GM12878 (cell line): ENCODE measurements around the gene FAF1. TPM values are rescaled to one million over a fixed set of nuclear protein-coding genes. Genes with fewer than 3 reads are reported as not detected.

ENCODE experiments used
- ATAC-seq: fragments of 200-7000 bp; cut with Tn5 transposase; 3 replicates; pipeline ENCODE4 v1.9.1; 2020; ENCODE audit warnings: mild to moderate bottlenecking, moderate library complexity
- BruUV-seq: library from RNA; stranded (reverse); fragments of 400-500 nt; replicated peaks from 2 replicates; lab custom pipeline; 2021; lab: Mats Ljungman, UMichigan
- CTCF ChIA-PET: fragments of 300-600 bp; sonication (Branson Sonifier 250); formaldehyde crosslinking; extraction: SDS; loops from one replicate; lab custom pipeline; 2021; ENCODE audit warnings: inconsistent platforms; lab: Yijun Ruan, JAX
- POLR2A ChIA-PET: fragments of 350-600 bp; formaldehyde crosslinking; extraction: SDS; loops from one replicate; lab custom pipeline; 2021; ENCODE audit warnings: inconsistent platforms; lab: Charles Lee
- RAD21 ChIA-PET: fragments of 300-600 bp; sonication (Branson Sonifier 250); formaldehyde crosslinking; loops from one replicate; lab custom pipeline; 2023; ENCODE audit warnings: antibody characterized with exemption; ENCODE audit not compliant: unreplicated experiment; lab: Charles Lee
- SMC1A ChIA-PET: fragments of 300-600 bp; sonication (Branson Sonifier 250); formaldehyde crosslinking; loops from one replicate; lab custom pipeline; 2023; ENCODE audit not compliant: unreplicated experiment, uncharacterized antibody; lab: Charles Lee
- DNase-seq: peaks from one replicate; pipeline ENCODE4 v3.0.0-alpha.2; 2011; ENCODE audit warnings: low read depth, low spot score
- FAIRE-seq: peaks from 3 replicates; lab custom pipeline; 2011; peaks lifted over from hg19 to GRCh38; lab: Jason Lieb, UNC
- H2AFZ ChIP-seq: 2 replicates; pipeline ENCODE4 v1.6.0; 2011; ENCODE audit warnings: low read depth, low read length, control low read depth; ENCODE audit not compliant: control insufficient read depth
- H3K27ac ChIP-seq: 2 replicates; pipeline ENCODE4 v1.5.1; 2011; ENCODE audit warnings: control low read depth; ENCODE audit not compliant: control insufficient read depth, insufficient read depth
- H3K27me3 ChIP-seq, 2 experiments: replicated peaks in 1 of 2; 2 replicates each; pipeline versions ENCODE4 v1.6.0 to v1.6.1; 2011; ENCODE audit warnings: low read length in 1 of 2; ENCODE audit not compliant: control insufficient read depth in 2 of 2, insufficient read depth in 2 of 2
- H3K36me3 ChIP-seq, 2 experiments: 2 replicates each; pipeline ENCODE4 v1.5.1; 2011; ENCODE audit warnings: low read length in 1 of 2; ENCODE audit not compliant: control insufficient read depth in 2 of 2, insufficient read depth in 2 of 2
- H3K4me1 ChIP-seq: 2 replicates; pipeline ENCODE4 v1.6.1; 2011; ENCODE audit warnings: mild to moderate bottlenecking, low read length, moderate library complexity, mixed read lengths; ENCODE audit not compliant: control insufficient read depth, insufficient read depth
- H3K4me2 ChIP-seq: 2 replicates; pipeline ENCODE4 v1.6.0; 2011; ENCODE audit warnings: control low read depth; ENCODE audit not compliant: control insufficient read depth, insufficient read depth
- H3K4me3 ChIP-seq: fragments of 200-600 bp; sonication (generic); 2 replicates; pipeline ENCODE4 v1.5.1; 2016
- H3K79me2 ChIP-seq: 2 replicates; pipeline ENCODE4 v1.6.0; 2011; ENCODE audit warnings: low read length; ENCODE audit not compliant: control insufficient read depth, insufficient read depth
- H3K9ac ChIP-seq: 2 replicates; pipeline ENCODE4 v1.8.0; 2011; ENCODE audit warnings: low read length, control low read depth, mixed read lengths; ENCODE audit not compliant: control insufficient read depth, insufficient read depth
- H3K9me3 ChIP-seq: replicated peaks from 3 replicates; pipeline ENCODE4 v1.5.1; 2011; ENCODE audit warnings: mild to moderate bottlenecking, low read length; ENCODE audit not compliant: control insufficient read depth, insufficient read depth
- H4K20me1 ChIP-seq: 2 replicates; pipeline ENCODE4 v1.6.0; 2011; ENCODE audit not compliant: control insufficient read depth, insufficient read depth
- BCLAF1 ChIP-seq: fragments of 450-650 bp; IDR thresholded peaks from 2 replicates; pipeline ENCODE4 v1.6.1; 2017; ENCODE audit warnings: antibody characterized with exemption, mild to moderate bottlenecking, moderate library complexity
- BHLHE40 ChIP-seq, 2 experiments: fragments of 450-650 bp in 1 of 2; IDR thresholded peaks; 2 replicates each; pipeline ENCODE4 v1.6.1; 2011 to 2017; ENCODE audit warnings: low read depth in 2 of 2, borderline replicate concordance in 1 of 2, improper control_type of control experiment in 1 of 2, low read length in 1 of 2, mild to moderate bottlenecking in 1 of 2
- CBX5 ChIP-seq: sonication (generic); IDR thresholded peaks from 2 replicates; pipeline ENCODE4 v1.6.1; 2016; ENCODE audit warnings: low read depth, moderate library complexity, mild to moderate bottlenecking, inconsistent platforms
- CHD2 ChIP-seq: IDR thresholded peaks from 2 replicates; pipeline ENCODE4 v1.6.1; 2011; ENCODE audit warnings: low read depth, low read length, improper control_type of control experiment, borderline replicate concordance
- CREB1 ChIP-seq: IDR thresholded peaks from 2 replicates; pipeline ENCODE4 v1.6.1; 2012; ENCODE audit warnings: low read depth, mild to moderate bottlenecking, inconsistent platforms
- DPF2 ChIP-seq: fragments of 450-650 bp; IDR thresholded peaks from 2 replicates; pipeline ENCODE4 v1.6.1; 2017; ENCODE audit warnings: mild to moderate bottlenecking
- E2F4 ChIP-seq: IDR thresholded peaks from 2 replicates; pipeline ENCODE4 v1.6.1; 2012; ENCODE audit warnings: low read depth, low read length, improper control_type of control experiment
- FOS ChIP-seq: IDR thresholded peaks from 3 replicates; pipeline ENCODE4 v1.6.1; 2011; ENCODE audit warnings: borderline replicate concordance; ENCODE audit not compliant: insufficient read length; ENCODE audit errors: extremely low read depth
- FOXK2 ChIP-seq: fragments of 450-650 bp; IDR thresholded peaks from 2 replicates; pipeline ENCODE4 v1.6.1; 2017; ENCODE audit warnings: mild to moderate bottlenecking, moderate library complexity
- HCFC1 ChIP-seq: fragments of 150-350 bp; IDR thresholded peaks from 2 replicates; pipeline ENCODE4 v1.6.1; 2014; ENCODE audit warnings: low read length
- NFYB ChIP-seq: IDR thresholded peaks from 2 replicates; pipeline ENCODE4 v1.6.1; 2011; ENCODE audit warnings: low read depth, mild to moderate bottlenecking, low read length, improper control_type of control experiment, moderate library complexity; ENCODE audit not compliant: insufficient read depth
- POLR2A ChIP-seq: IDR thresholded peaks from 2 replicates; pipeline ENCODE4 v1.6.1; 2011; ENCODE audit warnings: low read depth, mild to moderate bottlenecking, low read length
- SP1 ChIP-seq: IDR thresholded peaks from one replicate; pipeline ENCODE4 v1.6.1; 2011; ENCODE audit warnings: low read depth, low read length
- SRF ChIP-seq, 2 experiments: IDR thresholded peaks; 2 replicates each; pipeline ENCODE4 v1.6.1; 2011; ENCODE audit warnings: low read depth in 2 of 2, low read length in 2 of 2, mild to moderate bottlenecking in 1 of 2, moderate library complexity in 1 of 2
- ZBTB4 ChIP-seq: fragments of 450-650 bp; formaldehyde crosslinking; IDR thresholded peaks from 2 replicates; pipeline ENCODE4 v1.4.0; 2022; ENCODE audit warnings: mild to moderate bottlenecking, moderate library complexity
- WGBS: methylation state at CpG from one replicate; pipeline ENCODE4 v1.1.6; 2016; ENCODE audit warnings: low lambda C conversion rate; ENCODE audit not compliant: insufficient replicate concordance, insufficient coverage; ENCODE audit errors: missing lambda C conversion rate; 5-methylcytosine and 5-hydroxymethylcytosine counted together
- in situ Hi-C: fragments of 300-500 bp; cut with MboI; formaldehyde crosslinking; loops from 9 replicates; pipeline ENCODE4 v1.14.3; 2018; ENCODE audit warnings: mixed read lengths
- intact Hi-C: fragments of 100-400 bp; cut with micrococcal nuclease; formaldehyde crosslinking; loops from one replicate; pipeline ENCODE4 v1.14.2; 2022; ENCODE audit not compliant: unreplicated experiment
- polyA plus RNA-seq, 11 experiments: library from polyadenylated mRNA; depleted of rRNA in 4 of 11; unstranded in 6 of 11; stranded (reverse) in 5 of 11; fragments of >200 nt; fragmentation: Nextera tagmentation in 4 of 11; fragmentation: Illumina TruSeq in 1 of 11; extraction: Ambion mirVana in 4 of 11; extraction: Trizol in 1 of 11; gene quantifications; 1 replicate in 1 of 11; 2 replicates in 10 of 11; pipeline versions ENCODE4 v1.2.1 to v1.2.3, GENCODE V29; 2011 to 2016; ENCODE audit warnings: inconsistent platforms in 2 of 11, missing spikeins in 2 of 11, low read depth in 1 of 11
- total RNA-seq, 4 experiments: library from RNA; depleted of rRNA in 3 of 4; stranded (reverse); fragments of >200 nt in 3 of 4; fragmentation: Illumina TruSeq in 1 of 4; extraction: Trizol in 1 of 4; gene quantifications; 2 replicates each; pipeline versions ENCODE4 v1.2.1 to v1.2.3, GENCODE V29; 2013 to 2021

FAF1 gene
- total and polyA plus RNA-seq, 10 of the 15 experiments (the other 5 are each of a cell fraction or from before 2014, with no cell fraction given) = 8.6 to 54.5 (median 23.7) TPM

- WGBS = 98% methylated on average over 2 of the region's 2 CpGs
- Histone ChIP-seq H3K36me3 (peaks cover 0 to 2% of the 10 kb centered on the region in 2 experiments; a peak in 2 of 4 replicates), H3K27ac (no peak overlapping the region), H3K4me1 (no peaks in the 10 kb centered on the region), H3K9me3 (no peaks in the 10 kb centered on the region), H4K20me1 (no peaks in the 10 kb centered on the region), H3K4me2 (no peak overlapping the region), H3K27me3 (no peaks in the 10 kb centered on the region), H3K9ac (no peak overlapping the region), H3K79me2 (no peaks in the 10 kb centered on the region), H2AFZ (no peak overlapping the region), H3K4me3 (no peak overlapping the region)
- ChIA-PET SMC1A (no interaction called here), POLR2A (no interaction called here), RAD21 (no interaction called here), CTCF (interaction anchor here (0.6 kb wide), 1 partner anchor 35 kb away, joined by 3 read pairs; no protein-coding TSS in a partner anchor)
- TF ChIP-seq SRF (IDR thresholded peaks at IDR 0.05; ENCODE audit: low read depth in 2 of 2, low read length in 2 of 2) = no peak
- TF ChIP-seq SP1 = no peak
- no peak for TF ChIP-seq BHLHE40 (IDR thresholded peaks at IDR 0.05; ENCODE audit: borderline replicate concordance in 1 of 2, low read depth in 2 of 2, low read length in 1 of 2)
- no peak for TF ChIP-seq FOS
- TF ChIP-seq CHD2 = no peak
- no peak for TF ChIP-seq ZBTB4 (CRISPR knock-in tag)
- no peak for TF ChIP-seq E2F4
- TF ChIP-seq DPF2 = no peak
- no peak for TF ChIP-seq NFYB
- TF ChIP-seq FOXK2 = no peak
- no peak for TF ChIP-seq CREB1
- TF ChIP-seq CBX5 = no peak
- TF ChIP-seq HCFC1 = no peak
- no peak for TF ChIP-seq BCLAF1
- no peak for TF ChIP-seq POLR2A
- in situ Hi-C loops = no loop called here
- ATAC-seq (no peak), FAIRE-seq (no peak), DNase-seq (no peak)
- no TSS peak for BruUV-seq
- intact Hi-C loops = no loop called here
Measured at GRCh38 chr1:50658459-50659076, 301.5 kb downstream of the FAF1 start.
